SK-N-SH (cell line): ENCODE data around the gene MYBBP1A.

ENCODE experiments used
- CHD2 ChIP-seq: fragments of 150-350 bp; IDR thresholded peaks from 2 replicates; pipeline ENCODE4 v1.6.1; 2018; ENCODE audit warnings: low read length; ENCODE audit not compliant: partially characterized antibody
- CTCF ChIP-seq: fragments of 200-600 bp; sonication (generic); IDR thresholded peaks from 2 replicates; pipeline ENCODE4 v1.6.1; 2017; ENCODE audit warnings: antibody characterized with exemption, mild to moderate bottlenecking, moderate library complexity
- EP300 ChIP-seq, 2 experiments: IDR thresholded peaks; 2 replicates each; pipeline versions ENCODE4 v1.4.0 to v1.6.1; 2012; ENCODE audit warnings: borderline replicate concordance in 1 of 2, low read depth in 1 of 2, low read length in 1 of 2
- MAX ChIP-seq: IDR thresholded peaks from 2 replicates; pipeline ENCODE4 v1.4.0; 2012; ENCODE audit warnings: low read depth
- NFIC ChIP-seq: IDR thresholded peaks from 2 replicates; pipeline ENCODE4 v1.4.0; 2012; ENCODE audit warnings: borderline replicate concordance
- POLR2AphosphoS5 ChIP-seq: IDR thresholded peaks from 2 replicates; pipeline ENCODE4 v1.6.1; 2012; ENCODE audit warnings: low read depth, low read length
- REST ChIP-seq: IDR thresholded peaks from 2 replicates; pipeline ENCODE4 v1.6.1; 2012; ENCODE audit warnings: mild to moderate bottlenecking, low read depth, low read length, moderate library complexity
- RXRA ChIP-seq: IDR thresholded peaks from 2 replicates; pipeline ENCODE4 v1.4.0; 2012; ENCODE audit warnings: low read depth, mild to moderate bottlenecking, borderline replicate concordance
- SMC3 ChIP-seq: IDR thresholded peaks from 2 replicates; pipeline ENCODE4 v1.6.1; 2012; ENCODE audit warnings: low read depth, low read length, improper control_type of control experiment

GRCh38 chr17:4548721-4549531, 6.3 kb downstream of the MYBBP1A start:
- TF ChIP-seq CTCF (no peak), POLR2AphosphoS5 (no peak), REST (no peak), CHD2 (no peak), RXRA (no peak), SMC3 (no peak), EP300 (IDR thresholded peaks at IDR 0.05; ENCODE audit: borderline replicate concordance in 1 of 2, low read depth in 1 of 2, low read length in 1 of 2) (no peak), MAX (no peak), NFIC (peak; percentile 6; the same call in 1 of the 2 replicates)
